Neural cell (in vitro differentiated cells): ENCODE data around the gene CEP89. TPM values are rescaled to one million over a fixed set of nuclear protein-coding genes. Genes with fewer than 3 reads are reported as not detected.

Experiments
- H2AFZ ChIP-seq: fragments of 200-600, 300-800 bp; sonication (generic), shearing (Covaris generic); 2 replicates; pipeline ENCODE4 v1.6.0; 2014; ENCODE audit warnings: low read depth, mild to moderate bottlenecking, antibody characterized with exemption, low read length, moderate library complexity
- H3F3A ChIP-seq: fragments of 200-600 bp; shearing (Covaris generic); 2 replicates; pipeline ENCODE4 v1.6.1; 2016; ENCODE audit warnings: mild to moderate bottlenecking, moderate library complexity, mixed read lengths, antibody characterized with exemption, low read length; ENCODE audit not compliant: insufficient read depth, poor library complexity, severe bottlenecking
- H3K27ac ChIP-seq: fragments of 200-600, 300-800 bp; sonication (generic), shearing (Covaris generic); 2 replicates; pipeline ENCODE4 v1.5.1; 2014; ENCODE audit warnings: mild to moderate bottlenecking, low read length, moderate library complexity
- H3K27me3 ChIP-seq: fragments of 300-800, 200-600 bp; sonication (generic), shearing (Covaris generic); 2 replicates; pipeline ENCODE4 v1.6.0; 2014; ENCODE audit warnings: mild to moderate bottlenecking, low read depth, low read length, moderate library complexity; ENCODE audit not compliant: insufficient read depth
- H3K36me3 ChIP-seq: fragments of 300-800, 200-600 bp; sonication (generic), shearing (Covaris generic); 2 replicates; pipeline ENCODE4 v1.5.1; 2014; ENCODE audit warnings: mild to moderate bottlenecking, antibody characterized with exemption, low read length, moderate library complexity; ENCODE audit not compliant: insufficient read depth
- H3K4me2 ChIP-seq: fragments of 300-800, 200-600 bp; sonication (generic), shearing (Covaris generic); 2 replicates; pipeline ENCODE4 v1.6.0; 2014; ENCODE audit warnings: mild to moderate bottlenecking, low read length
- H3K4me3 ChIP-seq: fragments of 300-800, 200-600 bp; sonication (generic), shearing (Covaris generic); 2 replicates; pipeline ENCODE4 v1.5.1; 2014; ENCODE audit warnings: mild to moderate bottlenecking, low read length, moderate library complexity
- H3K79me2 ChIP-seq: fragments of 200-600 bp; shearing (Covaris generic); replicated peaks from 2 replicates; pipeline ENCODE4 v1.6.0; 2014; ENCODE audit warnings: mild to moderate bottlenecking, low read length, moderate library complexity; ENCODE audit not compliant: insufficient read depth
- H3K9ac ChIP-seq: fragments of 300-800, 200-600 bp; sonication (generic), shearing (Covaris generic); 2 replicates; pipeline ENCODE4 v1.6.1; 2016; ENCODE audit warnings: mild to moderate bottlenecking, low read length, mixed read lengths
- H3K9me2 ChIP-seq: fragments of 200-600 bp; shearing (Covaris generic); 2 replicates; pipeline ENCODE4 v1.6.1; 2016; ENCODE audit warnings: mild to moderate bottlenecking, low read length, mixed read lengths; ENCODE audit not compliant: insufficient read depth
- H3K9me3 ChIP-seq: fragments of 200-600, 300-800 bp; sonication (generic), shearing (Covaris generic); 2 replicates; pipeline ENCODE4 v1.6.1; 2016; ENCODE audit warnings: mild to moderate bottlenecking, mixed run types, low read length, moderate library complexity, mixed read lengths
- H4K20me1 ChIP-seq: fragments of 200-600 bp; shearing (Covaris generic); 2 replicates; pipeline ENCODE4 v1.6.1; 2016; ENCODE audit warnings: mild to moderate bottlenecking, mixed run types; ENCODE audit not compliant: insufficient read depth
- CTCF ChIP-seq: fragments of 450-650 bp; IDR thresholded peaks from 2 replicates; pipeline ENCODE4 v1.5.1; 2014; ENCODE audit warnings: antibody characterized with exemption, mild to moderate bottlenecking, moderate library complexity; ENCODE audit not compliant: poor library complexity, severe bottlenecking
- EP300 ChIP-seq: fragments of 450-650 bp; conservative IDR thresholded peaks from 2 replicates; pipeline ENCODE4 v1.6.1; 2014; ENCODE audit warnings: antibody characterized with exemption, mild to moderate bottlenecking, moderate library complexity; ENCODE audit not compliant: poor library complexity, severe bottlenecking
- EZH2 ChIP-seq: fragments of 200-600, 300-800 bp; shearing (Covaris generic), sonication (generic); IDR thresholded peaks from 2 replicates; pipeline ENCODE4 v1.6.1; 2014; ENCODE audit warnings: antibody characterized with exemption, low read length, borderline replicate concordance, mild to moderate bottlenecking; ENCODE audit not compliant: insufficient read depth, poor library complexity, severe bottlenecking
- MXI1 ChIP-seq: fragments of 450-650 bp; conservative IDR thresholded peaks from 2 replicates; pipeline ENCODE4 v1.6.1; 2014; ENCODE audit warnings: antibody characterized with exemption, mild to moderate bottlenecking; ENCODE audit not compliant: poor library complexity, severe bottlenecking
- POLR2AphosphoS5 ChIP-seq: IDR thresholded peaks from 2 replicates; pipeline ENCODE4 v1.6.1; 2012
- RAD21 ChIP-seq: fragments of 450-650 bp; conservative IDR thresholded peaks from 2 replicates; pipeline ENCODE4 v1.6.1; 2014; ENCODE audit warnings: antibody characterized with exemption, mild to moderate bottlenecking, moderate library complexity
- SMC3 ChIP-seq: fragments of 450-650 bp; conservative IDR thresholded peaks from 2 replicates; pipeline ENCODE4 v1.6.1; 2014; ENCODE audit warnings: antibody characterized with exemption, mild to moderate bottlenecking, moderate library complexity; ENCODE audit not compliant: poor library complexity
- TAF1 ChIP-seq: IDR thresholded peaks from 2 replicates; pipeline ENCODE4 v1.6.1; 2012; ENCODE audit warnings: low read depth
- polyA plus RNA-seq: library from polyadenylated mRNA; depleted of rRNA; stranded (reverse); fragments of >200 nt; gene quantifications from 2 replicates; pipeline ENCODE4 v1.2.3, GENCODE V29; 2014
- TF ChIP-seq, protein P1 (sequence below): IDR thresholded peaks from 2 replicates; pipeline ENCODE4 v1.6.1; 2012; ENCODE audit warnings: borderline replicate concordance

CEP89 gene
- polyA plus RNA-seq, 1 donor from 2014 or later: 24.1 TPM

DNA sequence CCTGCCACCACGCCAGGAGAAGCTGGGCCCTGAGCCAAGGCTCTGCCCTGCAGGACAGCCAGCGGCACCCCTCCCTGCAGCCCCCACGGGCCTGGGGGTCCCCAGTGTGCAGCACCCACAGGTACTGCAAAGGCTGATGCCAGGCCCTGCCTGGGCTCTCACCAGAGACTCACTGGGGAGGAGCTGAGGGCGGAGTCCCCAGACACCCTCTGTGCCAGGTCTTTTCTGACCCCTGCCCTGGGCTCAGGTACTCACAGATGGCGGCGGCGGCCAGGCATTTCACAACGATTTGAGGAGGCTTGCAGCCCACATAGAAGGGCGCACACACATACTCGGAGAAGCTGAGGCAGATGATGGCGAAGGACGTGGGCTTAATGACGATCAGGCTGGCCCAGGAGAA is 107.9 kb downstream of the CEP89 start:
- no peaks in the 10 kb centered on the region for H4K20me1 ChIP-seq
- TF ChIP-seq TAF1: no peak
- no peak for TF ChIP-seq POLR2AphosphoS5
- TF ChIP-seq RAD21: no peak
- H3K79me2 ChIP-seq: no peaks in the 10 kb centered on the region
- H3K27ac ChIP-seq: no peak overlapping the region
- no peaks in the 10 kb centered on the region for H3K36me3 ChIP-seq
- no peak overlapping the region for H3K4me2 ChIP-seq
- no peaks in the 10 kb centered on the region for H3F3A ChIP-seq
- H2AFZ ChIP-seq: no peak overlapping the region
- no peak overlapping the region for H3K4me3 ChIP-seq
- no peak overlapping the region for H3K9ac ChIP-seq
- H3K9me2 ChIP-seq: no peaks in the 10 kb centered on the region
- no peaks in the 10 kb centered on the region for H3K27me3 ChIP-seq
- H3K9me3 ChIP-seq: no peaks in the 10 kb centered on the region

DNA sequence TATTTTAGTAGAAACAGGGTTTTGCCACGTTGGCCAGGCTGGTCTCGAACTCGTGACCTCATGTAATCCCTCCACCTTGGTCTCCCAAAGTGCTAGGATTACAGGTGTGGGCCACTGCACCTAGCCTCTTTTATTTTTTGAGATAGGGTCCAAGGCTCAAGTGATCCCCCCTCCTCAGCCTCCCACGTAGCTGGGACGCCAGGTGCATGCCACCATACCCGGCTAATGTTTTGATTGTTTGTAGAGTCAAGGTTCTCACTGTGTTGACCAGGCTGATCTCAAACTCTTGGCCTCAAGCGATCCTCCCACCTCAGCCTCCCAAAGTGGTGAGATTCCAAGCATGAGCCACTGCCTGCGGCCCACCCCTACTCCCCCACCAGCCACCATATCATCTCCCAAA is 108.5 kb downstream of the CEP89 start:
- no peaks in the 10 kb centered on the region for H3K27me3 ChIP-seq
- no peak overlapping the region for H3K27ac ChIP-seq
- H3K9me2 ChIP-seq: no peaks in the 10 kb centered on the region
- no peaks in the 10 kb centered on the region for H4K20me1 ChIP-seq
- no peak overlapping the region for H2AFZ ChIP-seq
- no peaks in the 10 kb centered on the region for H3K79me2 ChIP-seq
- H3K9me3 ChIP-seq: no peaks in the 10 kb centered on the region
- H3K9ac ChIP-seq: no peak overlapping the region
- H3F3A ChIP-seq: no peaks in the 10 kb centered on the region
- no peaks in the 10 kb centered on the region for H3K36me3 ChIP-seq
- H3K4me3 ChIP-seq: no peak overlapping the region
- no peak for TF ChIP-seq EZH2
- TF ChIP-seq TAF1: no peak
- H3K4me2 ChIP-seq: no peak overlapping the region

DNA sequence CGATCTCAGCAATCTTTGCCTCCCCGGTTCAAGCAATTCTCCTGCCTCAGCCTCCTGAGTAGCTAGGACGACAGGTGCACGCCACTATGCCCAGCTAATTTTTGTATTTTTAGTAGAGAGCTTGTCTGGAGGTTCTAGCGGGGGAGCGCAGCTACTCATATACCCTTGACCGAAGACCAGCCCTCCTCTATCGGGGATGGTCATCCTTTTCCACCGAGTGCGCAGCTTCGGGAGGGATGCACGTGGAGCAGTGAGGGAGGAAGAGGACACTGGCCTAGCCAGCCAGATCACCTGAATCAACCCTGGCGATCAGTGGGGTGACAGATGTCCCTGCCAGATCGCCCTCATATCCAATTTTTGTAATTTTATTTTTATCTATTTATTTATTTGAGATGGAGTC is 109.0 kb downstream of the CEP89 start:
- H3K4me3 ChIP-seq: no peak overlapping the region
- no peaks in the 10 kb centered on the region for H3K36me3 ChIP-seq
- H2AFZ ChIP-seq: no peak overlapping the region
- TF ChIP-seq EP300 (no peak), POLR2AphosphoS5 (no peak), RAD21 (no peak), EZH2 (no peak), CTCF (no peak), SMC3 (no peak), TAF1 (no peak), MXI1 (no peak)
- TF ChIP-seq, protein P1, sequence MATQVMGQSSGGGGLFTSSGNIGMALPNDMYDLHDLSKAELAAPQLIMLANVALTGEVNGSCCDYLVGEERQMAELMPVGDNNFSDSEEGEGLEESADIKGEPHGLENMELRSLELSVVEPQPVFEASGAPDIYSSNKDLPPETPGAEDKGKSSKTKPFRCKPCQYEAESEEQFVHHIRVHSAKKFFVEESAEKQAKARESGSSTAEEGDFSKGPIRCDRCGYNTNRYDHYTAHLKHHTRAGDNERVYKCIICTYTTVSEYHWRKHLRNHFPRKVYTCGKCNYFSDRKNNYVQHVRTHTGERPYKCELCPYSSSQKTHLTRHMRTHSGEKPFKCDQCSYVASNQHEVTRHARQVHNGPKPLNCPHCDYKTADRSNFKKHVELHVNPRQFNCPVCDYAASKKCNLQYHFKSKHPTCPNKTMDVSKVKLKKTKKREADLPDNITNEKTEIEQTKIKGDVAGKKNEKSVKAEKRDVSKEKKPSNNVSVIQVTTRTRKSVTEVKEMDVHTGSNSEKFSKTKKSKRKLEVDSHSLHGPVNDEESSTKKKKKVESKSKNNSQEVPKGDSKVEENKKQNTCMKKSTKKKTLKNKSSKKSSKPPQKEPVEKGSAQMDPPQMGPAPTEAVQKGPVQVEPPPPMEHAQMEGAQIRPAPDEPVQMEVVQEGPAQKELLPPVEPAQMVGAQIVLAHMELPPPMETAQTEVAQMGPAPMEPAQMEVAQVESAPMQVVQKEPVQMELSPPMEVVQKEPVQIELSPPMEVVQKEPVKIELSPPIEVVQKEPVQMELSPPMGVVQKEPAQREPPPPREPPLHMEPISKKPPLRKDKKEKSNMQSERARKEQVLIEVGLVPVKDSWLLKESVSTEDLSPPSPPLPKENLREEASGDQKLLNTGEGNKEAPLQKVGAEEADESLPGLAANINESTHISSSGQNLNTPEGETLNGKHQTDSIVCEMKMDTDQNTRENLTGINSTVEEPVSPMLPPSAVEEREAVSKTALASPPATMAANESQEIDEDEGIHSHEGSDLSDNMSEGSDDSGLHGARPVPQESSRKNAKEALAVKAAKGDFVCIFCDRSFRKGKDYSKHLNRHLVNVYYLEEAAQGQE: no peak
- H3F3A ChIP-seq: no peaks in the 10 kb centered on the region
- no peaks in the 10 kb centered on the region for H3K79me2 ChIP-seq
- H3K9me3 ChIP-seq: no peaks in the 10 kb centered on the region
- H4K20me1 ChIP-seq: no peaks in the 10 kb centered on the region
- H3K9me2 ChIP-seq: no peaks in the 10 kb centered on the region
- no peaks in the 10 kb centered on the region for H3K27me3 ChIP-seq
- no peak overlapping the region for H3K4me2 ChIP-seq
- H3K9ac ChIP-seq: no peak overlapping the region
- no peak overlapping the region for H3K27ac ChIP-seq
